ENCODE results near the gene PTBP3. TPM values are rescaled to one million over a fixed set of nuclear protein-coding genes. Genes with fewer than 3 reads are reported as not detected.

Gene PTBP3
- total RNA-seq, 1 donor from 2014 or later = 210 TPM

GRCh38 chr9:112265391-112265790 is 68.0 kb downstream of the PTBP3 start:
- H3K4me3 ChIP-seq (ENCODE audit: low read depth, low read length) = no peak overlapping the region
- TF ChIP-seq CTCF (conservative IDR thresholded peaks at IDR 0.05; ENCODE audit: low read depth, low read length) = no peak
- DNase-seq (ENCODE audit: low read depth) = no peak

GRCh38 chr9:112262577-112262976 is 70.8 kb downstream of the PTBP3 start:
- no peak for TF ChIP-seq CTCF (conservative IDR thresholded peaks at IDR 0.05; ENCODE audit: low read depth, low read length)
- DNase-seq (ENCODE audit: low read depth) = no peak
- H3K4me3 ChIP-seq (ENCODE audit: low read depth, low read length) = no peak overlapping the region

- no peak for DNase-seq (ENCODE audit: low read depth)
- TF ChIP-seq CTCF (conservative IDR thresholded peaks at IDR 0.05; ENCODE audit: low read depth, low read length) = no peak
- no peak overlapping the region for H3K4me3 ChIP-seq (ENCODE audit: low read depth, low read length)
Measured at GRCh38 chr9:112261133-112261532, 72.3 kb downstream of the PTBP3 start.

- DNase-seq (ENCODE audit: low read depth) = no peak
- TF ChIP-seq CTCF (conservative IDR thresholded peaks at IDR 0.05; ENCODE audit: low read depth, low read length) = no peak
- no peak overlapping the region for H3K4me3 ChIP-seq (ENCODE audit: low read depth, low read length)
Measured at GRCh38 chr9:112258106-112258505, 75.3 kb downstream of the PTBP3 start.

GRCh38 chr9:112252194-112252593 is 81.2 kb downstream of the PTBP3 start:
- DNase-seq (ENCODE audit: low read depth) = no peak
- TF ChIP-seq CTCF (conservative IDR thresholded peaks at IDR 0.05; ENCODE audit: low read depth, low read length) = no peak

GRCh38 chr9:112249277-112249676 is 84.1 kb downstream of the PTBP3 start:
- no peak overlapping the region for H3K4me3 ChIP-seq (ENCODE audit: low read depth, low read length)
- no peak for TF ChIP-seq CTCF (conservative IDR thresholded peaks at IDR 0.05; ENCODE audit: low read depth, low read length)
- no peak for DNase-seq (ENCODE audit: low read depth)

More at GRCh38 chr9:112252194-112252593, 81.2 kb downstream of the PTBP3 start:
- H3K4me3 ChIP-seq (ENCODE audit: low read depth, low read length) = no peak overlapping the region

GRCh38 chr9:112248722-112249121 is 84.7 kb downstream of the PTBP3 start:
- H3K4me3 ChIP-seq (ENCODE audit: low read depth, low read length) = no peak overlapping the region
- DNase-seq (ENCODE audit: low read depth) = no peak
- TF ChIP-seq CTCF (conservative IDR thresholded peaks at IDR 0.05; ENCODE audit: low read depth, low read length) = no peak
